Spleen (tissue), 11 donors: ENCODE measurements around the gene CSTPP1. TPM values are rescaled to one million over a fixed set of nuclear protein-coding genes. Genes with fewer than 3 reads are reported as not detected.

Source experiments
- DNase-seq: peaks from one replicate; pipeline ENCODE4 v3.0.0-alpha.2; 2020
- H3K27ac ChIP-seq, 8 donors: fragments of 200-600 bp; sonication (generic) in 7 of 8; 1 replicate in 4 of 8; 2 replicates in 4 of 8; pipeline versions ENCODE4 v1.5.0 to v1.8.0; 2016 to 2021; ENCODE audit warnings: inconsistent platforms in 4 of 8, mild to moderate bottlenecking in 4 of 8, moderate library complexity in 1 of 8
- H3K27me3 ChIP-seq, 7 donors: fragments of 200-600 bp; sonication (generic) in 6 of 7; replicated peaks in 1 of 7; 1 replicate in 4 of 7; 2 replicates in 3 of 7; pipeline versions ENCODE4 v1.5.0 to v1.8.0; 2016 to 2021; ENCODE audit warnings: inconsistent platforms in 3 of 7, mild to moderate bottlenecking in 1 of 7
- H3K36me3 ChIP-seq, 6 donors: fragments of 200-600 bp; sonication (generic) in 5 of 6; 1 replicate in 4 of 6; 2 replicates in 2 of 6; pipeline versions ENCODE4 v1.5.0 to v1.8.0; 2016 to 2021; ENCODE audit warnings: inconsistent platforms in 2 of 6
- H3K4me1 ChIP-seq, 6 donors: fragments of 200-600 bp; sonication (generic) in 5 of 6; 1 replicate in 3 of 6; 2 replicates in 3 of 6; pipeline versions ENCODE4 v1.5.0 to v1.8.0; 2016 to 2021; ENCODE audit warnings: inconsistent platforms in 3 of 6
- H3K4me3 ChIP-seq, 8 donors: fragments of 200-600 bp; sonication (generic) in 7 of 8; 1 replicate in 4 of 8; 2 replicates in 4 of 8; pipeline versions ENCODE4 v1.5.0 to v1.8.0; 2016 to 2021; ENCODE audit warnings: inconsistent platforms in 4 of 8, mild to moderate bottlenecking in 4 of 8, moderate library complexity in 2 of 8
- H3K9me3 ChIP-seq, 8 donors: fragments of 200-600 bp; sonication (generic) in 7 of 8; 1 replicate in 4 of 8; 2 replicates in 4 of 8; pipeline versions ENCODE4 v1.5.0 to v1.8.0; 2016 to 2021; ENCODE audit warnings: inconsistent platforms in 4 of 8
- POLR2A ChIP-seq, 3 donors: fragments of 450-650 bp; IDR thresholded peaks; one replicate each; pipeline ENCODE4 v1.5.1; 2017; ENCODE audit warnings: antibody characterized with exemption in 3 of 3, mild to moderate bottlenecking in 1 of 3
- POLR2AphosphoS5 ChIP-seq, 3 donors: sonication (generic); formaldehyde crosslinking; IDR thresholded peaks; one replicate each; pipeline ENCODE4 v1.5.1; 2017; ENCODE audit warnings: antibody characterized with exemption in 3 of 3
- WGBS, 5 donors: extraction: QIAGEN DNeasy Blood & Tissue Kit in 3 of 5; methylation state at CpG; one replicate each; pipeline versions ENCODE4 v1.1.5 to v1.1.7; 2013 to 2018; 5-methylcytosine and 5-hydroxymethylcytosine counted together
- intact Hi-C: fragments of 100-400 bp; cut with DNase I; formaldehyde crosslinking; loops from one replicate; pipeline ENCODE4 v1.15.0; 2023; ENCODE audit warnings: low total_unique reads
- polyA plus RNA-seq, 3 donors: library from polyadenylated mRNA; stranded (reverse); fragments of 200-250 nt; gene quantifications; one replicate each; pipeline ENCODE4 v1.2.1, GENCODE V29; 2013
- total RNA-seq, 7 donors: library from RNA; depleted of rRNA in 3 of 7; stranded (reverse); fragments of >200 nt in 3 of 7; fragmentation: NEBNext Ultra II Directional in 4 of 7; extraction: Animal tissue kit (Norgen Biotek cat#: 25700) in 4 of 7; gene quantifications; one replicate each; pipeline versions ENCODE4 v1.1.0 to v1.2.1, GENCODE V29; 2016 to 2021
- TF ChIP-seq, protein P1 (sequence below), 11 experiments: fragments of 200-600 bp in 7 of 11; fragments of 450-650 bp in 4 of 11; sonication (generic) in 4 of 11; IDR thresholded peaks in 8 of 11; conservative IDR thresholded peaks in 3 of 11; 1 replicate in 7 of 11; 2 replicates in 4 of 11; pipeline versions ENCODE4 v1.4.0 to v1.8.0; 2016 to 2021; ENCODE audit warnings: antibody characterized with exemption in 11 of 11, inconsistent platforms in 4 of 11, mild to moderate bottlenecking in 1 of 11
- donor health status: healthy with polysubstance abuse.
- donor health status: DM: no; HTN: no; CAD: no; lungs with moderate emphysema.
- donor health status: DM: no; HTN: no; CAD: no.
- donor health status: Bipolar disorder and iron deficiency.
- donor health status: healthy.
- donor health status: DM: no; HTN: no; CAD: no.
- donor health status: DM: yes; HTN: yes; CAD: no.

Gene CSTPP1
- total and polyA plus RNA-seq, 10 donors = 8.6 to 23.0 (median 14.4) TPM

DNA sequence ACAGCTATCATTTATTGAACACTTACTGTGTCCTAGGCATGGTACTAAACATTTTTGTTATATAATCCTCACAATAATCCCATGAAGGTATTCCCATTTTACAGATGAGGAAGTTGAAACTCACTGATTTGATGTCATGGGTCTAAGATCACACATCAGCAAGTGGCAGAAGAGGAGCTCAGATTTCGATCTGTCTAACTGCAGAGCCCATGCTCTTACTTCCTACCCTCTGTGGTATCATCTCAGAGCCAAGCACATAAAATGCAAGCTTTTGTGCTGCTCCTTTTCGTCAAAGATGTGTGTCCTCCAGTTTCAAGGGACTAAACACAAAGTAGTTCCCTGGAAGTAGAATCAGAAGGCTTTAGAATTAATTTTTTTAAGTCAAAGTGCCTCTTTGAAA, 169.0 kb downstream of the CSTPP1 start:
- intact Hi-C loops = no loop called here
- TF ChIP-seq, protein P1, sequence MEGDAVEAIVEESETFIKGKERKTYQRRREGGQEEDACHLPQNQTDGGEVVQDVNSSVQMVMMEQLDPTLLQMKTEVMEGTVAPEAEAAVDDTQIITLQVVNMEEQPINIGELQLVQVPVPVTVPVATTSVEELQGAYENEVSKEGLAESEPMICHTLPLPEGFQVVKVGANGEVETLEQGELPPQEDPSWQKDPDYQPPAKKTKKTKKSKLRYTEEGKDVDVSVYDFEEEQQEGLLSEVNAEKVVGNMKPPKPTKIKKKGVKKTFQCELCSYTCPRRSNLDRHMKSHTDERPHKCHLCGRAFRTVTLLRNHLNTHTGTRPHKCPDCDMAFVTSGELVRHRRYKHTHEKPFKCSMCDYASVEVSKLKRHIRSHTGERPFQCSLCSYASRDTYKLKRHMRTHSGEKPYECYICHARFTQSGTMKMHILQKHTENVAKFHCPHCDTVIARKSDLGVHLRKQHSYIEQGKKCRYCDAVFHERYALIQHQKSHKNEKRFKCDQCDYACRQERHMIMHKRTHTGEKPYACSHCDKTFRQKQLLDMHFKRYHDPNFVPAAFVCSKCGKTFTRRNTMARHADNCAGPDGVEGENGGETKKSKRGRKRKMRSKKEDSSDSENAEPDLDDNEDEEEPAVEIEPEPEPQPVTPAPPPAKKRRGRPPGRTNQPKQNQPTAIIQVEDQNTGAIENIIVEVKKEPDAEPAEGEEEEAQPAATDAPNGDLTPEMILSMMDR (IDR thresholded peaks at IDR 0.05 in 8 of 11, conservative IDR thresholded peaks at IDR 0.05 in 3 of 11) = no peak
- no peak for TF ChIP-seq POLR2A (IDR thresholded peaks at IDR 0.05)
- no peak for TF ChIP-seq POLR2AphosphoS5 (IDR thresholded peaks at IDR 0.05)
- Histone ChIP-seq H3K4me3 (no peak overlapping the region), H3K27ac (no peak overlapping the region), H3K27me3 (no peaks in the 10 kb centered on the region), H3K36me3 (no peaks in the 10 kb centered on the region), H3K9me3 (no peaks in the 10 kb centered on the region), H3K4me1 (no peaks in the 10 kb centered on the region)
- 87 to 96% (median 92%) methylated on average over 2 of the region's 2 CpGs for WGBS, 5 donors
- no peak for DNase-seq

DNA sequence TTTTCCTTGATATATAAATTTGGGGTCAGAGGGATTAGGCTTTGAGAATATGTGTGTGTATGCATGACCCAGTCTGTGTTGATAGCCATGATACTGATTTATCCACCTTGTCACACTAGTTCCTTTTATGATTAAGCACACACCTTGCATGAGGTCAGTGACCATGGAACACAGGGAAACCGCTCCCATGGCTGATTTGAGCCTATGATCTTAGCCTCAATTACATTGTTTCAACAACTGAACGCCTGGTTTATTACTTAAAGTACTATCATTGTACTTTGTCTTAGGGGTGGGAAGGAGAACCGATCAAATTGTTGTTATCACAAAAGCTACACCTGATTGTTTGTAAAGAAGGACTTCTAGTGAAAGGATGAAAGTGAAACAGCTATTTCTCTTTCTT, 169.4 kb downstream of the CSTPP1 start:
- Histone ChIP-seq H3K27ac (no peak overlapping the region), H3K4me3 (no peak overlapping the region), H3K36me3 (no peaks in the 10 kb centered on the region), H3K4me1 (no peaks in the 10 kb centered on the region), H3K9me3 (no peaks in the 10 kb centered on the region), H3K27me3 (no peaks in the 10 kb centered on the region)
- 73 to 97% (median 91%) methylated on average over 3 of the region's 3 CpGs for WGBS, 5 donors
- no peak for DNase-seq
- TF ChIP-seq POLR2AphosphoS5 (IDR thresholded peaks at IDR 0.05) (no peak), POLR2A (IDR thresholded peaks at IDR 0.05) (no peak)
- TF ChIP-seq, protein P1 (IDR thresholded peaks at IDR 0.05 in 8 of 11, conservative IDR thresholded peaks at IDR 0.05 in 3 of 11) = no peak
- intact Hi-C loops = no loop called here

DNA sequence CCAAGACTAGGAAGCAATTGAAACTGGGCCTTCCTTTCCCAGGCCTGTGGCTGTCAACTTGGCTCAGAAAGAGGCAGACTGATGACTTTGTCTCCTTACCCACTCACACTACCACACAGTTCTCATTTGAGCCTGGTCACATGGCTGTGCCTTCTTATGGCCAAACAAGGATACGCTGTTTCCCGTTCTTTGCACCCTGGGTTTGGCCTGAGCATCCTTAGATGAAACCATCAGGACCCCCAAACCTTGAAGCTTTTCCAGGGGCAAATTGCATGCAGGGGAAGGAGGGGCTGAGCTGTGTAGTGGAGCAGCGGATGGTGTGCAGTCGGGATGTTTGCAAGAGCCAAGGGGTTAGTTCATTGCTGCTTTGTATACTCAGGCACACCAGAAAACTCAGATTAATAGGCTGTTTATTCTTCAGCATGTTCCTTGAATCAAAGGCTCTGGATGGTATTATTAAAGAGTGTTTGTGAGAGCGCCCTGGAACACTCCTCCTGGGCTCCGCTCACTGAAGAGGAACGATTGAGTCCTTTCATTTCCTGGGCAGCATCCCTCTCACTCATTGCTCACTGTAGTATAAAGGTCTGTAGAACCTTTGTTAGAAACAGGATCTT, 170.3 kb downstream of the CSTPP1 start:
- H3K36me3 ChIP-seq = no peaks in the 10 kb centered on the region
- H3K27me3 ChIP-seq = no peaks in the 10 kb centered on the region
- WGBS, 5 donors = 87 to 98% (median 92%) methylated on average over 7 of the region's 7 CpGs
- no peak for DNase-seq
- TF ChIP-seq, protein P1 (IDR thresholded peaks at IDR 0.05 in 8 of 11, conservative IDR thresholded peaks at IDR 0.05 in 3 of 11) = no peak
- TF ChIP-seq POLR2A (IDR thresholded peaks at IDR 0.05) (no peak), POLR2AphosphoS5 (IDR thresholded peaks at IDR 0.05) (no peak)
- intact Hi-C loops = no loop called here
- no peaks in the 10 kb centered on the region for H3K9me3 ChIP-seq
- no peak overlapping the region for H3K4me3 ChIP-seq
- H3K27ac ChIP-seq = no peak overlapping the region
- no peaks in the 10 kb centered on the region for H3K4me1 ChIP-seq

DNA sequence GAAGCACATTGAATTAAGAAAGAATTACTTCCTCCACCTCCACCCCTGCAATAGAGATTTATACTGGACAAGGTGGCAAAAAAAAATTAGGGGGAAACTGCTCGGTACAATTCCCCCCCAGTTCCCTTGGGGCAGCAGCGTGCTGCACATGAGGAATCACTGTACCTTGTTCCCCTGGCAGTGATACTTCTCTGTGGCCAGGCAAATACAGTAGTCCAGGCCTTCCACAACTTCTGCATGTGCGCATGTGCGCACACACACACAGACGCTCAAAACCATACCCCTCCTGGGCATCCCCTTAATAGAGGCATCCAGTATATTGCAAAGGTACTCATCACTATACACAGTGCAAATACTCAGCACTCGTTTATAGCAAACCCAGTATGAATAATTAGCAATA, 171.2 kb downstream of the CSTPP1 start:
- intact Hi-C loops = no loop called here
- Histone ChIP-seq H3K4me3 (no peak overlapping the region), H3K4me1 (no peaks in the 10 kb centered on the region), H3K27me3 (no peaks in the 10 kb centered on the region), H3K36me3 (no peaks in the 10 kb centered on the region), H3K27ac (no peak overlapping the region), H3K9me3 (peaks cover 0 to under 1% (median 0%) of the 10 kb centered on the region in 8 donors)
- WGBS, 5 donors = 81 to 86% (median 82%) methylated on average over 6 of the region's 6 CpGs
- TF ChIP-seq, protein P1 (IDR thresholded peaks at IDR 0.05 in 8 of 11, conservative IDR thresholded peaks at IDR 0.05 in 3 of 11) = no peak
- TF ChIP-seq POLR2A (IDR thresholded peaks at IDR 0.05) = no peak
- TF ChIP-seq POLR2AphosphoS5 (IDR thresholded peaks at IDR 0.05) = no peak
- no peak for DNase-seq
